ENCODE results near the gene ACSL5.

ACSL5 gene, protein sequence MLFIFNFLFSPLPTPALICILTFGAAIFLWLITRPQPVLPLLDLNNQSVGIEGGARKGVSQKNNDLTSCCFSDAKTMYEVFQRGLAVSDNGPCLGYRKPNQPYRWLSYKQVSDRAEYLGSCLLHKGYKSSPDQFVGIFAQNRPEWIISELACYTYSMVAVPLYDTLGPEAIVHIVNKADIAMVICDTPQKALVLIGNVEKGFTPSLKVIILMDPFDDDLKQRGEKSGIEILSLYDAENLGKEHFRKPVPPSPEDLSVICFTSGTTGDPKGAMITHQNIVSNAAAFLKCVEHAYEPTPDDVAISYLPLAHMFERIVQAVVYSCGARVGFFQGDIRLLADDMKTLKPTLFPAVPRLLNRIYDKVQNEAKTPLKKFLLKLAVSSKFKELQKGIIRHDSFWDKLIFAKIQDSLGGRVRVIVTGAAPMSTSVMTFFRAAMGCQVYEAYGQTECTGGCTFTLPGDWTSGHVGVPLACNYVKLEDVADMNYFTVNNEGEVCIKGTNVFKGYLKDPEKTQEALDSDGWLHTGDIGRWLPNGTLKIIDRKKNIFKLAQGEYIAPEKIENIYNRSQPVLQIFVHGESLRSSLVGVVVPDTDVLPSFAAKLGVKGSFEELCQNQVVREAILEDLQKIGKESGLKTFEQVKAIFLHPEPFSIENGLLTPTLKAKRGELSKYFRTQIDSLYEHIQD

DNA sequence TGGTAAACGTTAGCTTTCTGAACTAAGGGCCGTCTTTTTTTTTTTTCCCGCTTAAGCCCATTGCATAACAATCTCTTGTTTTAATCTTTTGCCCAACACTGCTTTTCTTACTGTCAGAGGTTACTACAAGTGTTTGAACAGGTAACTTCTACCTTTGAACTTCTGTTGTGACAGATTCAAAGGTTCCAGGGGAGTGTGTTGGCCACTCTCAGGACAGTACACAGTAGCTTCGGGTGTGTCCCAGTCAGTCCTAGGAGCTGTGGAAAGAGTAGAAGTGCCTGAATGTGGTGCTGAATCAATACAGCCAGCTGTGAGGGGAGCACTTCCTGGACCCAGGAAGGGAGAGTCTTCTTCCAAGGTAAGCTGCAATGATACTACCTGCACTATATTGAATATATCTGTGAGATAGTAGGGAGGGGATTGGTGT lies at the start of gene ACSL5:
Gene ACSL5 (plus strand): TSS at position 205 of the 427 bp plus-strand sequence. CDS start 20,831 bp downstream, outside the sequence.
- intact Hi-C loops (cut with DNase I), result no loop called here
- no peak for DNase-seq

DNA sequence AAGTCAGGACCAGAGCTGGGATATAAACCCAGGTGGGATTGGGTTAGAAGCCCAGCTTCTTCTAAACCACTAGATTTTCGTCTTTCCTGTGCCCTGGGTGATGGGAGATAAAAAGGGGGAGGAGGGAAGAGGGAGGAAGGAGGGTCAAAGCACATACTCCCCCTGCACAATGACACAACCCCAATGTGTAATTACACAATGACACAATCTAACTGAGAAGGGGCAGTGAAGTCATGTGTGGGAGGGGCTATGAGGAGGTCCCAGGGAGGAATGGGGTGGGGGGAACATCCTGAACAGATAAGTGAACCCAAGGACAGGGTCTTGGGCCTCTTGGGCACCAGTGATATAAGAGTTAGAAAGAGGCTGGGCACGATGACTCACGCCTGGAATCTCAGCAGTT lies 46.2 kb upstream of the ACSL5 start:
- intact Hi-C loops (cut with DNase I), result no loop called here

DNA sequence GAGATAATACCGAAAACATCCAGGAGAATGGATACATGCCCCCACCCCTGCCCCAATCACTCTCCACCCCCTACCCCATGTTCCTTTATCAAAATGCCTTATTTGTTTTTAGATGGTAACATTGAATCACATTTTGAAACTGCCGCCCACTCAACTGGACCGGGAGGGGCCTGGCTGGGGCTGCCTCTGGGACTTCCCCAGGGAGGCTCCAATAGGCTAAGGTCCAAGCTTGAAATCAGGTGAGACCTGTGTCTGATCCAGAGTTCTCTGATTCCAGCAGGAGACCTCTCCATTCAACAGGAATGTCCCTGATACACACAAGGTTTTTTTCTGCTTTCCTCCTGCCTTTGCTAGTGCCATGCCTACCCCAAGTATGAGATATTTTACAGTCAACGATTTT lies 43.8 kb upstream of the ACSL5 start:
- no peak for DNase-seq
- intact Hi-C loops (cut with DNase I), result no loop called here

More for the DNA sequence above, 46.2 kb upstream of the ACSL5 start:
- DNase-seq, result no peak

DNA sequence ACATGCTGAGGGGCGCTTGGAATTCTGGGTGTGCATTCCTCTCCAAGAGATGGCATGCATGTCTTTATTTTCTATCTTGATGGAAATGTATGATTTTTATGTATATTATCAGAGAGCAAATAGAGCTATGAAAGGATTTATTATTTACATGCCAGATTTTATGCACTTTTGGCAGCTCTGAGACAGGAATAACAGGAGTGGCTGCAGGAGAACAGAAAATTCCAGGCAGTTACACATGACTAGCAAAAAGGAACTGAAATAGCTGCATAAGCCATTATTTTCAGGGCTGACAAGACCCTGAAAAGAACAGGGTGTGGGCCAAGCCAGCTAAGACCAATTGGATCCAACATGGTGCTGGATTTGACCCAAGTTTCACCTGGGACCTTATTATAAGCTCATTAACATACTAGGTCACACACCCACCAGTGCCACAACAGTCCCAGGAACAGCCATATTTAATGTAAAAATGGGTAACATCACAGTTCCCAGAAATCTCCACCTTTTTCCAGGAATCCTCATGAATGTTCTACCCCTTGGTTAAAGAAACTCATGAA lies 43.2 kb upstream of the ACSL5 start:
- intact Hi-C loops (cut with DNase I), result no loop called here
- DNase-seq, result no peak

DNA sequence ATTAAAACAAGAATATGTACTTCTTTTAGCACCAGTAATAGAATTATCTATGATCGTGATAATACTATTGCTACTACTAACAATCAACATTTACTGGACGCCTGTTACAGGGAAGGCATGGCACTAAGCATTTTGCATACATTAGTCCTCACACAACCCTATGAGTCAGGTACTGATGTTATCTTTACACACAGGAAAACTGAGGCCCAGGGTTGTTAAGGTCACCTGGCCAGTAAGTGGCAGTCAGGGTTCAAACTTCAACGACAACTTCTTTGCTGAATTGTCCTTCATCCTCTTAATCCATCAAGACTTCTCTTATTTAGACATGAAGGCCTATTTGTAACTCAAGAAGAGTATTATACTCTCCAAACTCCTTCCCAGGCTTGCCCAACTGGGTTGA lies 41.9 kb upstream of the ACSL5 start:
- intact Hi-C loops (cut with DNase I), result no loop called here
- no peak for DNase-seq

DNA sequence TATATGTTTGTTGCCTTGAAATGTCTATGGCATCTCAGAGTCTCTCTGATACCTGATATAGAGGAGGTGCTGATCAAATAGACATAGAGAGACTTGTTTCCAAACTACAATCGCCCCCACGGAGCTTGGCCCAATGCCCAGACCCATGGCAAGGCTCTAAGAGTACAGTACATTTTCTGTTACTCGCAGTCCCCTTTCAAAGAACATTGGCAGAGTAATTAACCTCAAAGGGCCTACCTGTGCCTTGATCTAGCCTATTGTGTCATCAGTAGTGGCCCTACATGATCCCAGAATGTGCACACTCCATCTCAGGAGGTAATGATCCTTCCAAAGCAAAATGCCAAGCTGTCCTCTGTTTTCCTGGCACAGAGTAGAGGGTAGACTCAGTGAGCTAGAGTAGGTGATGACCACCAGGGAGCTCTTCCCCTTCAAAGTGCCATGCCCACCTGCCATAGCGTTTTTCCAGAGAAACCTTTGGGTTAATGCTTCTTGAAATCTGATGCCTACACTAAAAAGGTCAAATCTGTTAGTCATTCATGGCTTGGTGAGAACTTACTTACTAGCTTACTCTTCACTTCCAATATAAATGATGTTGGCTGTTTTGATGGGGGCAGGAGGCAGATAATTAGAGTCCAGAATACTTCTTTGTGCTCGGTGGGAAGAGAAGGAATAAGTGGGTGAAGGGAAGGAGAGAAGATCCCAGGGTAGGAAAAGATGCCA lies 41.2 kb upstream of the ACSL5 start:
- DNase-seq, result peak in 1 of 10 donors; percentile 88
- intact Hi-C loops (cut with DNase I), result no loop called here

DNA sequence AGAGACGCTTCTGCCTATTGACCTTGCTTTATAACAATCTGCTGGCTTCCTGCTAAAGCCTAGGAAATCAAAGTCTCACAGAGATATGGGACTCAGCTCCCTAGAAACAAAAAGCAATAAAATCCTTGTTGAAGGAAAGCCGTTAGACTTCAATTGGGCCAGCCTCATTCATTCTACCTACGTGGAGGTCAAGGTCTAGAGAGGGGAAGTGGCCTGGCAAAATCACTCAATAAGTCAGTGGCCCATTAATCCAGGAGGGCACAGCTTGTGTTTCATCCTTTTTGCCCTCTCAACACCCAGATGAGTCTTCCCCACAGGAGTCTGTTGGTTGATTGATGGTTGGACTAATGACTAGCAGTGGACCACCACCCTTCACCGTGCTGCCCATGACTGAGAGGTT lies 40.5 kb upstream of the ACSL5 start:
- DNase-seq, result no peak
- intact Hi-C loops (cut with DNase I), result no loop called here

DNA sequence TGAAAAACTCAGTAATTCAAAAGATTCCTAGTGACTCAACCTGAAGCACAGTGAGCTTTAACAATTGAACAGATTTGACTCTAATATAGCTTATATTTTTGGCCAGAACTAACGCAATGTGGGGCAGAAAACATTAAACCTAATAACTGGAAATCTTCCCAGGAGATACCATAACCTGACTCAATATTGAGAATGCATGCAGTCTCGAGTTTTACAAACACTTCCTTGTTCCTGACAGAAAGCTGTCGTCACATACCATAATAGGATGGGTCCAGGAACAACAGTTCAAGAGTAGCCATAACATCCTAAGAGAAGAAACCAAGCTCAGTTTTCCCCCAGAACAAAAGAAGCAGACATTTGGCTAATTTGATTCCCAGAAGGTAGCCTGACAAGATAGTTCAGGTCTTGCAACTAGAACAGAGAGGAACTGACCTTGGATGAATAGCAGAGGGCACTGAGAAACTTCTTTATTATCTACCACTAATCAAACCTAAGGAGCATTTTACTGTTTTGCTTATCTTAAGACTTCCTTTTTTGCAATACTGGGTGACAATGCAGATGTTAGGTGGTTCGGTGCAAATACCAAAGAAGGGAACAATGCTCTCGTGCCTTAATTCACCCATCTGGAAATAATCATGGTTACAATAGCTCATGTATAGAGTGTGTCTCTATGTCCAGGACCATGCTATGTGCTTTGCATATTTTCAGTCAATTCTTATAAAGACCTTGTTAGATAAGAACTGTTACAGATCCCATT lies 38.6 kb upstream of the ACSL5 start:
- intact Hi-C loops (cut with DNase I), result no loop called here
- DNase-seq, result no peak

DNA sequence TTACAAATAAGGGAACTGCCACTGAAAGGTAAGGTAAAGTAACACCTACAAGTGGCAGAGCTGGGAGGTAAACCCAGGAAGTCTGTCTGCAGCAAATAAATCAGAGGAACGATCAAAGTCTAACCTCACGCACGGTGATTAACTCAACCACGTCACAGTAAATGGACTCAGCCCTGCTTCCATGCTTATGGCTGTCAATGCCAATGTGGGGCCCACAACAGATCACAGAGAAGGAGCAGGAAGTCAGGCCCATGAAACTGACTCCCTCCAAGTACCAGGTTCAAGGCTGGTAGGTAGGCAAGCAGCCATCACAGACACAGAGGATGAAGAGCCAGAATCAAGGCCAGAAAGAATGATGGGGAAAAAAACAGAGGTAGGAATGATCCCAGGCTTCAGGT lies 38.0 kb upstream of the ACSL5 start:
- no peak for DNase-seq
- intact Hi-C loops (cut with DNase I), result no loop called here

DNA sequence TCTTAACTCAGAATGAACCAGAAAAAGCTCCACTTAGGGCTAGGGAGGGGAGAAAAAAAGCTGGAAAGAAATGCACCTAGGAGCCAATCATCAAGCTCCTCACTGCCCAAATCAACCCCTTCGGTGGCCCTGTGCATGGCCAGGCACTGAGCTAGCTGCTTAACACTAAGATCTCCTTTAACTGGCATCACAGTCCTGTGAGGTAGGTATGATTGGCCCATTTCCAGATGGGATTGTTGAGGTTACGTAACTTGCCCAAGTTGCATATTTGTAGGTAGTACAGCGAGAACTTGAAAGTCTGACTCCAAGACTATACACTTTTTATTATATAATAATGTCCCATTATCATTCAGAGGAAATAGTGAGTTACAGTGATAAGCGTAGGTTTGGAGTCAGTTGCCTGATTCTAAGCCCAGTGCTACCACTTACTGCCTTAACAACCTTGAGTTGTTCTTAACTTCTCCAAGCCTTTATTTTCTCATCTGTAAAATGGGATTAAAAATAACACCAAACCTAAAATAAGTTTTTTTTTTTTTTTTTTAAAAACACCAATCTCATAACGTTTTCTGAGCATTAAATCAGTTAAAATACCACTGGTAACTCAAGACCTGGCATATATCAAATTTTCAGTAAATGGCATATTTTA lies 37.2 kb upstream of the ACSL5 start:
- intact Hi-C loops (cut with DNase I), result no loop called here
- DNase-seq, result no peak

DNA sequence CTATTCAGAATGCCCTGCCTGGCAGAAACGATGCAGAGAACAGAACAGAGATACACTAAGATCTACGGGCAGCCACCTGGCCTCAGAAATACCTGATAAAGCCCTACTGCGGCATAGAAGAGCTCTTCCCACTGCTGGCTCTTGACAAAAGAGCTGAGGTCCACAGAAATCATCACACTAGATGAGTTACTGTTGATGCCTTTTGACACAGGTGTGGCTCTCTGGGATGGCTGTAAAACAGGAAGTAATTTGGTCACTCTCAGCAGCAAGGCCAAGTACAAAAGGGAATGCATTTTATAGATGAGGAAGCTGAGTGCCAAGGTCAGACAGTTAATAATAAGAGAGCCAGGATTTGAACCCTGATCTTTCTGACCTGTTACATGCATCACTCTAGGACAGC lies 35.0 kb upstream of the ACSL5 start:
- intact Hi-C loops (cut with DNase I), result no loop called here
- DNase-seq, result no peak

DNA sequence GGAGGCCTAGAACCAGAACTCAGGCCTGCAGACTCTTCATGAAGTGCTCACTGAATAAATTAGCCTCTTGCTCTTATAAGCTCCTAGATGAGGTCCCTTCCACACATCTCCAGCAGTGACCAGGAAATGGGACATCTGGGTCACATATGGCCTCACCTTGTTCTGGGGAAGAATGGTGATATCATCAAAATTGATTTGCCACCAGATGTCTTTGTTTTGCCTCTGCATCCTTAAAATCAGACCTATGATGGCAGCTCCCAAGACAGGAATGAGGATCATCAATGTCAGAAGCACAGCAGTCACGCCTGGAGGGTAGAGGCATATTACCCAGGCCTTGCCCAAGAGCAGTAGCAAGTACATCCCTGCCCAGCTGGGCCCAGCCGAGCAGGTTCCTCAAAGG lies 33.3 kb upstream of the ACSL5 start:
- intact Hi-C loops (cut with DNase I), result no loop called here

DNA sequence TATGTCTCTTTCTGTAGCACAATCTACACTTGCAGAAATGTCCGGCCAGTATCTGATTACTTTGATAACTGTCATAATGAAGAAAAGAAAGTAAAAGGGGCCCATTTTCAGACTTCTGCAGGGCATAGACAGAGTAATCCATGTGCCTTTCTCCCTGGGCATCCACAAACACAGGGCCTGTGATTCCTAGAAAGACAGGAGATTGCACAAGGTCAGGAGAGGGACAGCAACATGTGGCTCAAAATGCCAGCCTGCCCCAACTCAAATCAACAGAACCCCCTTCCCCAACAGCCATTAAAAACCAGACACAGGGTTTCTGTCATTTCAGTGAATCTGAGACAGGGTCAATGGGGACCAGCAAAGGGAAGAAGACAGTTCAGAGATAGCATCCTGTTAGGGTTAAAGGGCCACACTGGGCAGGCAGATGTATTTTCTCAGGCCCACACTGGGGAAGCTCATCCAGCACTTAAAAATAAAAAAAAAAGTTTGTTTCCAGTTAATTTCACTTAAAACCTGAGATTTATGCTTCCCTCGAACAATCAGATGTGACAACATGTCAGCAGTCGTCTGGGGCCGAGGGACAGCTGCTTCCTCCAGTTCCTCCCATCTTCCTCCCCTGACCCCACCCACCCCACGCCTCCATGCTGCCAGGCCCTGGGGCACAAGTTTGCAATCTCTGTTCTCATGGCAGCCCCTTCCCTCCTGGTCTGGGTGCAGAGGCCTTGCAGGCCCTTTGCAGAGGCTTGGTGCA lies 30.7 kb upstream of the ACSL5 start:
- no peak for DNase-seq
- intact Hi-C loops (cut with DNase I), result no loop called here

More for the DNA sequence above, 33.3 kb upstream of the ACSL5 start:
- no peak for DNase-seq

DNA sequence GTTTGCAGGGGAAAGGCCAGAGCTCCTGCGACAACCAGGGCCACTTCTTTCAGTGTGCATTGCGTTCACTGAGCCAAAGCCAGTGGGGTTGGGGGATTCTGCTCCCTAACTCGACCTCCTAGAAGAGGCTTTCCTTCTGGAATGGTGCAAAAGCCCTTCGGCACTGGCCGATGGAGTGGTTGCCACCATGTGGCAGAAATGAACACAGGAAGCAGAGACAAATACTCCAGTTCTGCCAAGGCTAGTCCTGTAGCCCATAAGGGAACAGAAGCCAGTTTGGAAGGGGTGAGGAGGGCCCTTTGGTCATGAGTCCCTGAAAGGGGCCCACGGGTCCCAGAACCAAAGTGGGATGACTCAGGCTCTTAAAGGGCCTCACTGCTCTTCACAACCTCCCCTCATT lies 29.7 kb upstream of the ACSL5 start:
- DNase-seq, result no peak

DNA sequence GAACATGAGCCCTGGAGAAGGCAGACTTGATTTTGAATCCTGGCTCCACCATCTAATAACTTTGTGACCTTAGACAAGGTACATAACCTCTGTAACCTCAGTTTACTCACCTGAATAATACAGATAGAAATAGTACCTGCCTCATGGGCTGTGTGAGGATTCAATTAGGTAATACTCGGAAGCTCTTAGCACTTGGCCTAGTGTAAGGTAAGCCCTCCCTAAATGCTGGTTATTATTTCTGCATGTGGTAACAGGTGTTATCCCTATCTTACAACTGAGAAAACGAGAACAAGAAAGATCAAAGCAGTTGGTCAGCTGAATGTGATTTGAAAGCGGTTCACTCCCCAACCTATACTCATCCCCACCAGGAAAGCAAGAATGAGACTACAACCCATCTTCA lies 28.7 kb upstream of the ACSL5 start:
- intact Hi-C loops (cut with DNase I), result no loop called here
- no peak for DNase-seq

More for the DNA sequence above, 29.7 kb upstream of the ACSL5 start:
- intact Hi-C loops (cut with DNase I), result no loop called here

DNA sequence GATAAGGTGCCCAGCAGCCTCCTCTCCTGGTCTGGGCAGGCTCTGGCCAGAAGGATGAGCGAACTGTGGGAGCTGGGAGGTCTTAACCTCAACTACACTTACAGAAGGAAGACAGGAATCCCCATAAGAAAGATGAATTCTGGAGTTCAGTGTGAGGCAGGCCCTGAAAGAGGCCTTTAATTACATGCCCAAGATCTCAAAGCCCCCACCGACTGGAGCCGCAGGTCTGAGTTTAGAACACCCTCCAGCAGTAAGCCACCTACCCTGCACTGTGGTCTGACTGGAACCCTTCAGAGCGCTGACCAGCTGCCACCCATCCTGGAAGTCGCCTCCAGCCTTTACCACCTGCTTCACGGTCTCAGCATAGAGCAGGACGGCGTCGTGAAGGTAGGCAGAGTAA lies 28.2 kb upstream of the ACSL5 start:
- DNase-seq, result no peak
- intact Hi-C loops (cut with DNase I), result no loop called here

DNA sequence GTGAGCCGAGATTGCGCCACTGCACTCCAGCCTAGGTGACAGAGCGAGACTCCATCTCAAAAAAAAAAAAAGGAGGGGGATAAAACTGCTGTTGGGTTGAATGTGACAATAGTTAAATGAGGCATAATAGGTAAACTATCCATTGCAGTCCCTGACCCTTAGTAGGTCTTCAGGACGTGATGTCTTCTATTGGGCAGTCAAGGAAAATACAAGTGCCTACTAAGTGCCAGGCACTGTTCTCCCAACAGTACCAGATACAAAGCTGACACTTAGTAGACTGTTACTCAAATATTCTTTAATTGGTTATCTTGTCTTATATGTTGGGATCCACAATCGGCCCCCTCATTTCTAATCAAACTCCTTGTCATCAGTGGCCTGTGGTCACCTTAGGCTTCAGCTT lies 27.1 kb upstream of the ACSL5 start:
- no peak for DNase-seq
- intact Hi-C loops (cut with DNase I), result no loop called here

DNA sequence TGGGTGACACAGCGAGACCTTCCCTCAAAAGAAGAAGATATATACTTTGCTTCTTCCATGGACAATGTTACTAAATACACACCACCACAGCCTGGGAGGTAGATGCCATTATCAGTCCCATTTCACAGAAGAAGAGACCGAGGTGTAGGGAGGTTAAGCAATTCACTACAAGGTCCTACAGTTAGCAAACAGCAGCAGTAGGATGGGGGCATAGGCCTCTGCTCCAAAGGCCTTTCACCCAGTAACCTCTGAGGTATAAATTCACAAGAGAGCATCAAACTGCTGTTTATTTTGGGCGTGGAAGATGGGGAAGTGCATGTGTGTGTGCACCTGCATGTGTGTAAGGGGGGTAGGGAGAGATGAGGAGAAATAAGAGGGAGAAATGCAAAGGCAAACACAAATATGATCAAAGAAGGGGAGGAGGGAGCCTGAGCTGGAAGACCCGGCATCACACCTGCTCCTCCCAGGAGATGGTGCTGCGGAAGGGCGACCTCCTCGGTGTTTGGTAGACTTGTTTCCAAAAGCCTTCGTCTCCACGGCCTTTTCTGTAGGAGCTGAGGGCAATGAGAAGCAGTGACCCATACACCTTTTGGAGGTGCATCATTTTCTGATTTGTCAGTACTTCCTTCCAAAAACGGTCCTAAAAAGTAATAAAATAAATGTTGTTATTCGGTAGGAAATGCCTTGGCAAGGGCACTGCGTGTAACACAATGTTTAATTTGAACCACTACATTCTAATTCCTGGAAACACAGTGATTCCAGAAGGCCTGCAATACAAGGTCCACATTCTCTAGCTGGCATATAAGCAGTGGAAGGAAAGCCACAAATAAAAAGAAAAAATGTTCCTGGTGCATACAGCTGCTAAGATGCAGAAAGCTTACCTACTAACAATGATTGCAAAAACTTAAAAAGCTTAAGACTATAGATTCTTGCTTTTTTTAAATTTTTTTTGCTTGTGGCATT lies 25.9 kb upstream of the ACSL5 start:
- no peak for DNase-seq
- intact Hi-C loops (cut with DNase I), result no loop called here
